Subcutaneous abdominal adipose tissue (tissue), 5 donors: Measurements from ENCODE around the gene BDNF.
"Not testable (repeated sequence)": the region's sequence is repeated elsewhere in the genome, so short reads cannot be mapped to it uniquely, and the experiment has no call there.

Experiments used
- H3K27ac ChIP-seq: one replicate; pipeline ENCODE4 v1.7.0; 2013; ENCODE audit warnings: low read depth, mild to moderate bottlenecking, inconsistent platforms, low read length, moderate library complexity
- H3K27me3 ChIP-seq, 5 donors: one replicate each; pipeline ENCODE4 v1.7.0; 2013; ENCODE audit warnings: low read length in 5 of 5, inconsistent platforms in 1 of 5; ENCODE audit not compliant: control insufficient read depth in 5 of 5, insufficient read depth in 4 of 5
- H3K36me3 ChIP-seq, 5 donors: one replicate each; pipeline ENCODE4 v1.7.0; 2013; ENCODE audit warnings: low read length in 5 of 5; ENCODE audit not compliant: control insufficient read depth in 5 of 5, insufficient read depth in 5 of 5
- H3K4me1 ChIP-seq, 5 donors: one replicate each; pipeline ENCODE4 v1.7.0; 2013; ENCODE audit warnings: low read length in 5 of 5, mild to moderate bottlenecking in 3 of 5, moderate library complexity in 1 of 5; ENCODE audit not compliant: control insufficient read depth in 5 of 5, insufficient read depth in 5 of 5
- H3K4me3 ChIP-seq, 5 donors: one replicate each; pipeline ENCODE4 v1.7.0; 2013; ENCODE audit warnings: low read length in 5 of 5, low read depth in 1 of 5
- H3K9ac ChIP-seq, 5 donors: one replicate each; pipeline ENCODE4 v1.7.0; 2013; ENCODE audit warnings: low read length in 5 of 5, mild to moderate bottlenecking in 4 of 5, moderate library complexity in 3 of 5
- H3K9me3 ChIP-seq, 5 donors: one replicate each; pipeline ENCODE4 v1.7.0; 2013; ENCODE audit warnings: low read length in 5 of 5; ENCODE audit not compliant: control insufficient read depth in 5 of 5
- donor health status: healthy.
- donor health status: healthy.
- donor health status: healthy.
- donor health status: healthy.
- donor health status: healthy.

BDNF gene

DNA sequence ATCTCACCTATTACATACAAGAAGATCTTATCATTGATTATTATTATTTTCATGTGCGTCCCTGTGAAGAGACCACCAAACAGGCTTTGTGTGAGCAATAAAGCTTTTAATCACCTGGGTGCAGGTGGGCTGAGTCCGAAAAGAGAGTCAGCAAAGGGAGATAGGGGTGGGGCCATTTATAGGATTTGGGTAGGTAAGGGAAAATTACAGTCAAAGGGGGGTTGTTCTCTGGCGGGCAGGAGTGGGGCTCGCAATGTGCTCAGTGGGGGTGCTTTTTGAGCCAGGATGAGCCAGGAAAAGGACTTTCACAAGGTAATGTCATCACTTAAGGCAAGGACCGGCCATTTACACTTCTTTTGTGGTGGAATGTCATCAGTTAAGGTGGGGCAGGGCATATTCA lies 71.2 kb downstream of the BDNF start:
- not testable (repeated sequence) for H3K27ac ChIP-seq, H3K4me3 ChIP-seq, H3K9ac ChIP-seq, H3K9me3 ChIP-seq, H3K36me3 ChIP-seq, H3K4me1 ChIP-seq, H3K27me3 ChIP-seq

GRCh38 chr11:27627979-27628378 lies 72.3 kb downstream of the BDNF start:
- Histone ChIP-seq H3K36me3 (no peaks in the 10 kb centered on the region), H3K4me1 (no peaks in the 10 kb centered on the region), H3K9me3 (no peaks in the 10 kb centered on the region), H3K9ac (no peak overlapping the region), H3K27ac (no peak overlapping the region), H3K4me3 (no peak overlapping the region), H3K27me3 (no peaks in the 10 kb centered on the region)

GRCh38 chr11:27626938-27627586 lies 73.2 kb downstream of the BDNF start:
- Histone ChIP-seq H3K4me3 (no peak overlapping the region), H3K27me3 (no peaks in the 10 kb centered on the region), H3K36me3 (no peaks in the 10 kb centered on the region), H3K9ac (no peak overlapping the region), H3K9me3 (no peaks in the 10 kb centered on the region), H3K4me1 (no peaks in the 10 kb centered on the region), H3K27ac (no peak overlapping the region)

DNA sequence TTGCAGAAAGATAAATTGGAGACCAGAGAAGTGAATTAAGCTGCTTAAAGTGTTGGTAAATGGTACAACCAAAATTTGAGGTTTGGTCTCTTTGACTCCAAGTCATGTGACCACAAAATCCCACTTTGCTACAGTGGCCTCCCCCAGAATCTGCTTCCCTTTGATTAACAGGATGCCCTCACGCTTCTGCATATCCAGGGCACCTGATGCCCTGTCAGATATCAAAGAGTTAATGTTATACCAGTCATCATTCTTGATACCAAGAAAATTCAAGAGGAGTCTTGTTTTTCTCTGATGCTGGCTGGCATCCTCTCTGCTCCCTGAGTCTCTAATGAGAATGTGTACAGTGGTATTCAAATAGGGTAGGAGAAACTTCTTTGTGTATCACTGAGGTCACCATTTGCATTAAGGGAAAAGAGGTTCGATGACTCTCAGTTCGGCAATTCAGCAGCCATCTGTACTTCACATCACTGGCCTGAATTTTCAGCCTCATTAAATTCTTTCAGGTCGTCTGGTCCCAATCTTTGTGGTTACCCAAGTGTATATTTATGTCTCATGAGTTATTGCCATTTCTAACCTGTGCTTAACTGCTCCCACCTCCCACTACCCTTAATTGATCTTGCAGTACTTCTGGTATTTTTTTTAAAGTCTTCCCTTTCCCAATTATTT lies 73.9 kb downstream of the BDNF start:
- H3K4me3 ChIP-seq, result no peak overlapping the region
- no peaks in the 10 kb centered on the region for H3K36me3 ChIP-seq
- H3K9me3 ChIP-seq, result no peaks in the 10 kb centered on the region
- no peaks in the 10 kb centered on the region for H3K27me3 ChIP-seq
- H3K4me1 ChIP-seq, result peaks cover 0 to 4% (median 0%) of the 10 kb centered on the region in 5 donors
- no peak overlapping the region for H3K9ac ChIP-seq
- H3K27ac ChIP-seq, result no peak overlapping the region

GRCh38 chr11:27625347-27625912 lies 74.8 kb downstream of the BDNF start:
- no peaks in the 10 kb centered on the region for H3K27me3 ChIP-seq
- H3K4me3 ChIP-seq, result no peak overlapping the region
- no peak overlapping the region for H3K9ac ChIP-seq
- no peaks in the 10 kb centered on the region for H3K36me3 ChIP-seq
- H3K9me3 ChIP-seq, result no peaks in the 10 kb centered on the region
- peaks cover 0 to 7% (median 0%) of the 10 kb centered on the region in 5 donors for H3K4me1 ChIP-seq
- H3K27ac ChIP-seq, result no peak overlapping the region

DNA sequence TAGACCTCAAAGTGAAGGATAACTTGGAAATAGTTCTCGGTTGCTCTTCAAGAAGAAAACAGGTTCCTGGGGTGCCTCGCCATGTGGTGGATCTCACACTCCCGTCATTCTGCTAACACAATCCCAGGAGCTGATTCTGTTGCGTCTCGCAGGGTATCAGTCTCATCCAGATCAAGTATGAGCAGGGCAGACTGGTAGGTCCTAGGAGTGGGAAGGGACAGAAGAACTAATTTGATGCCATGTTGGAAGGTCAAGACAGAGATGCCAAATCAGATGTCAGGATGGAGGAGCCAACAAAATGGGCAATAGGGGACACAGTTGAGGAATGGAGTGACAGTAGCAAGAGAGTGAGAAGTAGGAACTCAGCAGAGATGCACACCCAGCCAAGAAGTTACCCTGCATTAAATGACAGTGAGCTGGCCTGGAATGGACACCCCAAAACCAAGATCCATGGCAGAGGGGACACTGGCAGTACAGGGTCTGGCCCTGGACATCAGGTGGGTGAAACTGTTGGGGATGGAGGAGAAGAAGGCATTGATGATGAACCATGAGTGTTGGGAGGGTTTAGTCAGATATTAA lies 76.2 kb downstream of the BDNF start:
- no peaks in the 10 kb centered on the region for H3K27me3 ChIP-seq
- H3K9me3 ChIP-seq, result no peaks in the 10 kb centered on the region
- peaks cover 0 to 7% (median 0%) of the 10 kb centered on the region in 5 donors for H3K4me1 ChIP-seq
- no peak overlapping the region for H3K4me3 ChIP-seq
- no peak overlapping the region for H3K9ac ChIP-seq
- no peak overlapping the region for H3K27ac ChIP-seq
- H3K36me3 ChIP-seq, result no peaks in the 10 kb centered on the region

DNA sequence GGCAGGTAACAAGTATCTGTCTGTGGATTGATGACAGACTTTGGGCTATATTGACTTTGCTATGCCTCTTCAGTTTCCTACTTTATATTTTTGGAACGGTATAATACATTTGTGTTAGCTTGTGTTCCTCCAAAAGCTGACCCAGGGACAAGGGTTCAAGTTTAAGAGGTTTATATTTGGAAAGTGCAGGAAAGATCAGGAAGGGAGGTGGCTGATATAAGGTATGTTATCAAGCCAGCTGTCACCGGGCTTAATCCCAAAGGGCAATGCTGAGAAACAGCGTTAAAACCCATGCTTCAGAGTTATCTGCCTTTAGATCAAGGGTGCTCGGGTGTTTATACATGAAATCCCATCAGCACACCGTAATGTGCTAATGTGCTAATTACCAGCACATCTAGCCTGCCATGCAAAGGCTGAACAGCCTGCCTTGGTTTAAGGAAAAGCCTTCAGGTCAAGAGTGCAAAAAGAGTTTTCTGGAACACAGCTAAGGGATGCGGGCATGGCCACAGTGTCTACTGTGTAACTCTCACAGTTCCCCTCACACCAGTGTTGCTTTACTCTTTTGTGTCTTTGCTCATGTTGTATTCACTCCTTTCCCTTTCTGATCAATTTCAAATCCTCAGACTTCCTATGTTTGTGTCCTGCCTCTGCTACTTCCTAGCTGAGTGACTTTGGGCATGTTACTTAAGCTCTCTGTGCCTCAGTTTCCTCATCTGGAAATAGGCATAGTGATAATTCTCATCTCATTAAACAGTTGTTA lies 77.5 kb downstream of the BDNF start:
- no peak overlapping the region for H3K27ac ChIP-seq
- no peaks in the 10 kb centered on the region for H3K27me3 ChIP-seq
- no peak overlapping the region for H3K9ac ChIP-seq
- H3K36me3 ChIP-seq, result no peaks in the 10 kb centered on the region
- H3K4me1 ChIP-seq, result peaks cover 0 to 7% (median 0%) of the 10 kb centered on the region in 5 donors
- no peak overlapping the region for H3K4me3 ChIP-seq
- H3K9me3 ChIP-seq, result no peaks in the 10 kb centered on the region

GRCh38 chr11:27621405-27622161 lies 78.7 kb downstream of the BDNF start:
- H3K9ac ChIP-seq, result no peak overlapping the region
- no peak overlapping the region for H3K4me3 ChIP-seq
- H3K9me3 ChIP-seq, result no peaks in the 10 kb centered on the region
- no peak overlapping the region for H3K27ac ChIP-seq
- H3K36me3 ChIP-seq, result no peaks in the 10 kb centered on the region
- peaks cover 0 to 7% (median 0%) of the 10 kb centered on the region in 5 donors for H3K4me1 ChIP-seq
- no peaks in the 10 kb centered on the region for H3K27me3 ChIP-seq

DNA sequence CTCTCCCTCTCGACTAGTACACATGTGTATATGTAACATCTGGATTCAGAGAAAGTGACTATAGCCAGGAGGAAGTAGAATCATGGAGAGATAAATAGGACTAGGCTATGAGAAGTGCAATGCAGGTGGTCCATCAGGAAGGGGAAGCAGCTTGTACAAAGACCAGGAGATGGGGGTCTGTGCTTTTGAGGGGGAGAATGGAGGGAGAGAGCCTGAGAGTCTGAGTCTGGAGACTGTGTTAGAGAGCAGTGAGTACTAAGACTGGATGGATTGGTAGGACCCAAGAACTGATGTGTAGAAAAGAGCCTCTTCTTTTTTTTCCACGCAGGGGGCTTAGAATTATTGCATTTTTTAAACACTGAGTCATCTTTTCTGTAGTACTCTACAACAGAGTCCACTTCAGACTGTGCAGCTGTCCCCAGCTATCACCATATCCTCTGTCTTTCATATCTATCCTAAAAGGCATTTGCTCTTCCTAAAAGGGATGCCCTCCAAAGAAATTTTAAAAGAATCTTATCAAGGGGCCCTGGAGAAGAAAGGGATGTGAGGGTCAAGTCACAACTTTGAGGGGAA lies 80.4 kb downstream of the BDNF start:
- Histone ChIP-seq H3K36me3 (no peaks in the 10 kb centered on the region), H3K4me3 (no peak overlapping the region), H3K9me3 (no peaks in the 10 kb centered on the region), H3K27ac (no peak overlapping the region), H3K4me1 (peaks cover 0 to 7% (median 0%) of the 10 kb centered on the region in 5 donors), H3K9ac (no peak overlapping the region), H3K27me3 (no peaks in the 10 kb centered on the region)
